ELR (cell line): ENCODE results near the gene CCN5.
A peak's percentile ranks its signal among the peaks of the same experiment; 100 is the strongest.
"Not testable (repeated sequence)": the region's sequence is repeated elsewhere in the genome, so short reads cannot be mapped to it uniquely, and the experiment has no call there.

ENCODE experiments used
- DNase-seq: peaks from one replicate; pipeline ENCODE4 v3.0.0-alpha.2; 2015; ENCODE audit warnings: low read depth

CCN5 gene, protein sequence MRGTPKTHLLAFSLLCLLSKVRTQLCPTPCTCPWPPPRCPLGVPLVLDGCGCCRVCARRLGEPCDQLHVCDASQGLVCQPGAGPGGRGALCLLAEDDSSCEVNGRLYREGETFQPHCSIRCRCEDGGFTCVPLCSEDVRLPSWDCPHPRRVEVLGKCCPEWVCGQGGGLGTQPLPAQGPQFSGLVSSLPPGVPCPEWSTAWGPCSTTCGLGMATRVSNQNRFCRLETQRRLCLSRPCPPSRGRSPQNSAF

DNA sequence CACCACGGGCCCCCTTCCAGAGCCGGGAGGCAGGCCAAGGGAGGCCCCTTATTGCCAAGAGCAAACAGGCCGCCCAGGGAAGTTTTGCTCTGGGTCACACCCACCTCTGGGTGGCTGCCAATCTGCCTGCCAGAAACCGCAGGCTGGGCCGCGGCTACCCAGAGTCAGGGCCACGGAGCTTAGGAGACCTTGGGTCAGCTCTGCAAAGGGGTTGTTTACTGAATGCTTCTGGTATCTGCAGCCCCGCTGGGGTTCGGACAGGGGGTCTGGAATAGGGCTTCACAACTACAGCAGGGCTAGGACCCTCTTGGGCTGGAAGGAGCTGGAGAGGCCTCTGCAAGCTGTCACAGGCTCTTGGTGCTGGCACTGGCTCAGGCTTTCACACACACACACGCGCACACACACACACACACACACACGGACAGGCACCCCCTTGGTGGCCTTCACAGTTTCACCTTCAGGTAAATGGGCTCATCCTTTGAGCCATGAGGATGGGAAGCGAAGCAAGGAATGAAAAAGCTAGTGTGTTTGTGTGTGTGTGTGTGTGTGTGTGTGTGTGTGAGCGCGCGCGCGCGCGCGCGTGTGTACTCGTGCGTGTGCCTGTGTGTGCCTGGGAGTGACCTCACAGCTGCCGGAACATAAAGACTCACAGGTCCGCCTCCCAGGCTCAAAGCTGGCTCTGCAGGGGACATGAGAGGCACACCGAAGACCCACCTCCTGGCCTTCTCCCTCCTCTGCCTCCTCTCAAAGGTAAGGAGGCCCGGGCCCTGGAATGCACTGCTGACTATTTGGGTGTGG is at the start of gene CCN5:
TSS of gene CCN5 (plus strand) at position 669 of the 798 bp plus-strand sequence. CDS start at position 691, 22 bp downstream.
- DNase-seq: peak; percentile 87

DNA sequence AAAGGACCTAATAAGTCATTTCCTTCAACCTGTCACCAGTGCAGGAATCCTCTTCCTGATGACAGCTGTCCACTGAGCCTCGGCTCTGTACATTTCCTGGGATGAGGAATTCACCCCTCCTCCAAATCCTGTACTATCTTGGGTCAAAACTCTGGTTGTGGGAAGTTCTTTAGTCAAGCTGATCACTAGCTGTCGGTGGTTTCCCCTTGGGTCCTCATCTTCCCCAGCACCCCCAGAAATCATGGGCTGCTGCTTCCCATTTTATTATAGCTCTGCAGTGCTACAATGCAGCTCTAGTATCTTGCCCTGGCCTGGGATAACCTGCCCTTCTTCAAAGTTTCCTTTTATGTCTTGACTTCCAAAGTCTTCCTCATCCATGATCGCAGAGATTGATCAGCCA is 49.1 kb upstream of the CCN5 start:
- DNase-seq: no peak

DNA sequence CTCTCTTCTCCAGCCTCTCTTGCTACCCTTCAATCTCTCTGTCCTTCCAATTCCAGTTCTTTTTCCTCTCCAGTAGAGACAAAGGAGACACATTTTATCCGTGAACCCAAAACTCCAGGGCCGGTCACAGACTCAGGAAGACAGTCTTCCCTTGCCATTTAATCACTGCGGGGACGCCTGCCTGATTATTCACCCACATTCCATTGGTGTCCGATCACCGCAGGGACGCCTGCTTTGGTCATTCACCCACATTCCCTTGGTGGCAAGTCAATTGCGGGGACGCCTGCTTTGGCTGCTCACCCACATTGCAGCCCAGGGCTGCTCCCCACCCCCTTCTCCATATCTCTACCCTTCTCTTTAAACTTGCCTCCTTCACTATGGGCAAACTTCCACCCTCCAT is 44.3 kb upstream of the CCN5 start:
- peak; percentile 89 for DNase-seq

DNA sequence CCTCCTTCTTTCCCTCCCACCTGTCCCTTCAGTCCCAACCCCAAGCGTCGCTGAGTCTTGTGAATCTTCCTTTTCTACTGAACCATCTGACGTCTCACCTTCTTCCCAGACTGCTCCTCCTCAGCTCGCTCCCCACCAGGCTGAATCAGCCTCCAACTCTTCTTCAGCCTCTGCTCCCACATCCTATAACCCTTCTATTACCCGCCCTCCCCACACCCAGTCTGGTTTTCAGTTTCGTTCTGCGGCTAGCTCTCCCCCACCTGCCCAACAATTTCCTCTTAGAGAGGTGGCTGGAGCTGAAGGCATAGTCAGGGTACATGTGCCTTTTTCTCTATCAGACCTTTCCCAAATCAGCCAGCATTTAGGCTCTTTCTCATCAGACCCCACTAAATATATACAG is 43.6 kb upstream of the CCN5 start:
- DNase-seq: not testable (repeated sequence)

DNA sequence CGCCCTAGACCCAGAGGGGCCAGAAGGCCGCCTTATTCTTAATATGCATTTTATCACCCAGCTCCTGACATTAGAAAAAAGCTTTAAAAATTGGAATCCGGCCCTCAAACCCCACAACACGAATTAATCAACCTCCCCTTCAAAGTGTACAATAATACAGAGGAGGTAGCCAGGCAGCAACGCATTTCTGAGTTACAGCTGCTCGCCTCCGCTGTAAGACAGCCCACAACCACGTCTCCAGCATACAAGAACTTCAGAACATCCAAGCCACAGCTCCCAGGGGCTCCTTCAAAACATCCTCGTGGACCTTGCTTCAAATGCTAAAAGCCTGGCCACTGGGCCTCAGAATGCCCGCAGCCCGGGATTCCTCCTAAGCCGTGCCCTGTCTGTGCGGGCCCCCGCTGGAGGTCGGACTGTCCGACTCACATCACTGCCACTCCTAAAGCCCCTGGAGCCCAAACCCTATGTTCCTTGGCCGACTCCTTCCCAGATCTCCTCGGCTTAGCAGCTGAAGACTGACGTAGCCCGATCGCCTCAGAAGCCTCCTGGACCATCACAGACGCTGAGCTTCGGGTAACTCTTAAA is 42.8 kb upstream of the CCN5 start:
- not testable (repeated sequence) for DNase-seq

DNA sequence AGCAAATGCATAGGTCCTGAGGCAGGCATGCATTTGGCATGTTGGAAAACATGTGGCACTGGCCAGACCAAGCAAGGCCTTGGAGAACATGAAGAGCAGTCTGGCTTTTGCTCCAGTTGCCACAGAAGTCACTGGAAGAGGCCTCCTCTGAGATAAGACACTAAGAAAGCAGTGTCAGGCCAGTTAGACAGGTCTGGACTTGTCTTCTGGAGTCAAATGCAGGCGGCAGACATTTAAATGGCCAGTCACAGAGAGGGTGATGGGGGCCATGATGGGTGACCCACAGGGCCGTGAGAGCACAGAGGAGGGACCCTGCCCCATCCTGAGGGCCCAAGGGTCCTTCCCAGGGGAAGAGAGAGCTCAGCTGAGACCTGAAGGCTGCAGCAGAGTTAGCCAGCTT is 36.9 kb upstream of the CCN5 start:
- no peak for DNase-seq

DNA sequence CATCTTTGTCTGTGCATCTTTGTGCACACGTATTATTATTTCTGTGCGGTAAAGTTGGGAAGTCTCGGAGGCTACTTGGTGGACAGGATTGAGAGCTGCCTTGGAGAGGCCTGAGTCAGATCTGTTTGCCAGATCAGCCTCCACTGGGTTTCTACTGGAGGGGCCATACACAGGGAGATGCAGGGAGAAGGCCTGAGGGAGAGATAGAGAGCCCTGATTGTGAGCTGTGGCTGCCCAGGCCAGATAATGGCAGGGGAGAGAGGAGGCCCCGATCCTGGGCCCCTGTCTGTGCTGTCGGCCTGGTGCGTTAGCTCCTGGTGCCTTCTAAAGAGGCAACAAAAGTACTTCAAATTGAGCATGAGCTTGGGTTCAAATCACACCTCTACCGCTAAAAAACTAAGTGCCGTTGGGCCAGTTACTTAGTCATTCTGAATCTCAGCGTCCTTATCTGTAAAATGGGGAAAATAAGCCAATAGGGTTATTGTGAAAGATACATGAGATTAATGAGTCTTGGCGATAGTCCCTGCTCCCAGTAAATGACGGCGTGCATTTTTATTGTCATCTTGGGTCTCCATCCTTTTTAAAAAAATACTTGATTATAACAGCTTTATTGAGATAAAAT is 36.1 kb upstream of the CCN5 start:
- DNase-seq: no peak

DNA sequence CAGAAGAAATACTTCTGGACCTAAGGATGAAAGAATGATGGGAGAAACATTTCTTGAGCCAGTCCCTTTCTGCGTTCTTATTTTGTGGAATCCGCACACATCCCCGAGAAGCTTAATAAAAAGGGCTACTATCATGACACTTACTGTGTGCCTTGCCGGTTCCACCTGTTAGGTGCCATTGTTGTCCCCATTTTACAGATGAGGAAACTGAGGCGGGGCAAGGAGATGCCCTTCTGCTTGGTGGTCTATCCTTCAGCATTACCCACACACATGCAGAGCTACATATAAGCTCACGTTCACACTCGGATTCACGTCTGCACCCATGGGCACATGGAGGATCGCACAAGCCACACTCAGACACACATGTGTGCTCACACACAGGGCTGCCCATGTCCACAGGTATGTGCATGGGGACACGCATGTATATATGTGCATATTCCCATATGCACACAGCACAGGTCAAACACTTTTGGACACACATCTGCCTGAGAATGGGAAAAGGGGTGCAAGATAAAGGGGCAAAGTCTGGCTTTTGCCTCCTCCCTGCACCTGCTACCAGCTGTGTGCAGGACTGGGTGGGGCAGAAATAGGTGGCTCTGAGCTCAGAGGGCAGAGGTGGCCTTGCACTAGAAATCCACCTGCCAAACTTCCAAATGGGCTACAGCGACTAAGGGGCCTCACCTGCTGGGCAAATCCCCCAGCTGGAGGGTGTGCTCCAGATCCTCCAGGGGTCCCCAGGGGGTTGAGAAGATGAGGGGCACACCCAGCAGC is 33.2 kb upstream of the CCN5 start:
- DNase-seq: no peak

DNA sequence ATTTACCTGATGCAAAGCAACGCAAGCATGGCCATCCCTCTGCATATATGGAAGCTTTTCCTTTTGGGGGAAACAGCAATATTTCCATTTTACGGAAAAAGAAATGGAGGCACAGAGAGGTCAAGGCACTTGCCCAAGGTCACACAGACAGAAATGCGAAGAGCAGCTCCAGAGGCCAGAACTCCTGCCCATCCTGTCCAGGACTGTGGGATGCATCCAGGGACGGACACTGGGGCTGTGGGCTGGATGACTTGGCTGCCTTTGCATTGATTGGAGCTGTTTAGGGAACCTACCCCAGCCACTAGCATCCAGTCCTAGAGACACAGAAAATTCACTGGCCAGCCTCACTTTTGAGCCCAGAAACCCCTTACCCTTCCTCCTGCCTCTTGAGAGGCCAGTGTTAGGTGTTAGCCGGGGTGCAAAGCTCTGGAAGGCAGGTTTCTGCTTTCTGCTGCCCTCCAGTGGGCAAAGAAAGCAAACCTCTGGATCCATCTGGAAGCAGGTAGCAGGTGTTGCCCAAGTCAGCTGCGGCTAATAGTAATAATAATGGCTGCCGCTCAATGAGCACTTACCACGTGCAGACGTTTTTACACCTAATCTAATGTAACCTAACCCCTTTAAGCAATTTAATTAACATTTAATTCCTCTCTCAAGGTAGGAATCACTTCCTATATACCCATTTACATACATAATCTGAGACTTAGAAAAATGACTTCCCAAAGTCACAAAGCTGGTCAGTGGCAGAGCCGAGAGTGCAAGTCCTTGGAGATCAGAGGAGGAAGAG is 31.7 kb upstream of the CCN5 start:
- DNase-seq: peak; percentile 74

DNA sequence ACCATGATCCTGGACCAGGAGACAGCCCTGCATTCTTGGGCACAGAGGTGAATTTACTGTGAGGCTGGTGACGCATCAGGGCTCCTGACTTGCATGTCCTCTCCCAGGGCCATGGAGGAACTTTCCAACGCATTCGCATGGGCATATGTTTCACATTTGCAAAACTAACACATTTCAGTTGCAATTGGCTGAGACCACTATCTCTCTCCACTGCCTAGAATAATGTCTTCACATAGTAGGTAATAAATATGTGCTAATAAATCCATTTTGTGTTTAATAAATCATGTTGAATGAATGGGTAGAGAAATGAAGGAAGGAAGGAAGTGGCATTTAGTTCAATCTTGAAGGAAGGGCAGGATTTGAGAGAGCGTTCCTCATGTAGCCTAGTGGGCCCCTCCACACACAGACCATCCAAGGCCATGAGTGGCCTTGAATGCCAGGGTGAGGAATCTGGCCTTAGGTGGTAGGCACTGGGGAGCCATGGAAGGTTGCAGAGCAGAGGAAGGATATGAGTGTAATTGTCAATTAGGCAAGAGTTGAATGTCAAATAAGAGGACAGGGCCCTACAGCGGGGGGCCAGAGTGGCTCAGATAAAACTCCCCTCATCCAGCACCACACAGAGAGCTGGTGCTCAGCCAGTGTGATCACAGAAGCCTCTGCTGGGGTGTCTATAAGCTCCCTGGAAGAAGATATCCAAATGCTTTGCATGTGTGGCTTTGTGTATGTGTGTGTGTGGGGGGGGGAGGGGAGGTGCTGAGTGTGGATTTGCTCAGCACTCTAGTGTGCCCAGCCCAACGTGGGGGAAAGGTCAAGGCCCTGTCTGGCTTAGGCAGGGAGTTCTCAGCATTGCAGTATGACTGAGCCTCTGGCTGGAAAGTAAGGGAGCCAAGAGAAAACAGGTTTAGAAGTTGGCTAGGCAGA is 30.9 kb upstream of the CCN5 start:
- DNase-seq: no peak

DNA sequence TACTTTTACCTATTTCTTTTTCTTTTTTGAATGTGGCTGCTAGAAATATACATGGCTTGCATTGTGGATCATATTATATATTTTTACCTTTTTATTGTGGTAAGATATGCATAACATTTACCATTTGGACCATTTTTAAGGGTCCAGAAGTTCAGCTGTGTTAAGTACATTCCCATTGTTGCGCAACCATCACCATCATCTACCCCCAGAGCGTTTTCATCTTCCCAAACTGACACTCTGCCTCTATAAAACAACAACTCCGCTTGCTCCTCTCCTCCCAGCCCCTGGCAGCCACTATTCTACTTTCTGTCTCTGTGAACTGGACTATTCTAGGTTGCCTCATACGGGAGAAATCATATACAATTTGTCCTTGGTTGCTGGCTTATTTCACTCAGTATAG is 28.2 kb upstream of the CCN5 start:
- DNase-seq: no peak

DNA sequence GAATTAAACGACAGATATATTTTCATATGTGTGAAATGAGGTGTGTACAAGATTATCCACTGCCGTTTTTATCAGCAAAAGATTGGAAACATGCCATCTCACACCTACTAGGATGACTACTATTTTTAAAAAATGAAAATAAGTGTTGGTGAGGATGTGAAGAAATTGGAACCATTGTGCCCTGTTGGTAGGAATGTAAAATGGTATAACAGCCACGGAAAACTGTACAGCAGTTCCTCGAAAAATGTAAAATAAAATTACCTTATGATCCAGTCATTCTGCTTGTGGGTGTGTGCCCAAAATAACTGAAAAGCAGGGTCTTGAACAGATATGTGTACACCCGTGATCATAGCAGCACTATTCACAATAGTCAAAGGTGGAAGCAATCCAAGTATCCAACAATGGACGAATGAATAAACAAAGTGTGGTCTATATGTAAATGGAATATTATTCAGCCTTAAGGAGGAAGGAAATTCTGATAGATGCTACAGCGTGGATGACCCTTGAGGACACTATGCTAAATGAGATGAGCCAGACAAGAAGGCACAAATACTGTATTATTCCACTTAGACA is 27.0 kb upstream of the CCN5 start:
- no peak for DNase-seq

DNA sequence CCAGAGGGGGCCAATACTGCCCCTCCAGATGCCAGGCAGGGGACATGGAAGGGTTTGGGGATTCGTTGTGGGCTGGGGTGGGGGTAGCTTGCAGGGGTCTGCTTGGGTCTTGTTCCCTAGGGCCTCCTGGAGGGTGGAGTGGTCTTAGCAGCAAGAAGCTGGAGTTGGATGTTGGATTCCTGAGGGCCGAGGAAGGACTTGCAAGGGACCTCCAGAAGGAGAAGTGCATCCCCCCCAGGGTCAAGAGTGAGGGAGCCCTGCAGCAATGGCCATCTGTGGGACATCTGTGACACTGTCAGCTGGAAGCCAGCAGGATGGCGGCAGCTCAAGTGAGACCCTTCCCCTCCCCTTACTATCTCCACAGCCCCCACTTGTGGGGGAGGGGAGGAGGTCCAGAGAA is 25.4 kb upstream of the CCN5 start:
- DNase-seq: no peak

DNA sequence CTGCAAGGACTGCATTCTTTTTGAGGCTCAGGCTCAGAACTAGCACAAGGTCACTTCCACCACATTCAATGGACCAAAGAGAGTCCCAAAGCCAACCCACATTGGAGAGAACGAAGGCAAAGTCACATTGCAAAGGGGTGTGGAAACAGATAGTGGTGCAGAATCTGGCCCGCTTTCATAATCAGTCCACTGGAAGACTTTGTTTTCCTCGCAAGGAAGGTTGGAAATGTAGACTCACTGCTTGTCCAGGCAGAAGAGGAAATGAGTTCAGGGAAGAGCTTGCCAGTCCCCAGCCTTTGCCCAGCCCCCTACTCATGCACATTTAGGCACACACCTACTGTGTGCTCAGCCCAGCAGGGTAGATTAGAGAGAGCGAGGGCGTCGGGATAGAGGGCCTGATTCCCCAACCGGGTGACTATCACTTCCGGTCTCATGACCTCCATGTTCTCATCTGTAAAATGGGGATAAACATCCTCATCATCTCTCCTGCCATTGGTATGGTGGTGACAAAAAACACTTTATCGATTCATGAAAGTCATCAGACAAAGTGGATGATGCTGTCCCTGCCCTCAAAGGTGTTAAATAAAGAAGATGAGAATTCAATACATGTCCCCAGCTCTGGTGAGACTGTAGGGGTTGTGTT is 24.3 kb upstream of the CCN5 start:
- no peak for DNase-seq

DNA sequence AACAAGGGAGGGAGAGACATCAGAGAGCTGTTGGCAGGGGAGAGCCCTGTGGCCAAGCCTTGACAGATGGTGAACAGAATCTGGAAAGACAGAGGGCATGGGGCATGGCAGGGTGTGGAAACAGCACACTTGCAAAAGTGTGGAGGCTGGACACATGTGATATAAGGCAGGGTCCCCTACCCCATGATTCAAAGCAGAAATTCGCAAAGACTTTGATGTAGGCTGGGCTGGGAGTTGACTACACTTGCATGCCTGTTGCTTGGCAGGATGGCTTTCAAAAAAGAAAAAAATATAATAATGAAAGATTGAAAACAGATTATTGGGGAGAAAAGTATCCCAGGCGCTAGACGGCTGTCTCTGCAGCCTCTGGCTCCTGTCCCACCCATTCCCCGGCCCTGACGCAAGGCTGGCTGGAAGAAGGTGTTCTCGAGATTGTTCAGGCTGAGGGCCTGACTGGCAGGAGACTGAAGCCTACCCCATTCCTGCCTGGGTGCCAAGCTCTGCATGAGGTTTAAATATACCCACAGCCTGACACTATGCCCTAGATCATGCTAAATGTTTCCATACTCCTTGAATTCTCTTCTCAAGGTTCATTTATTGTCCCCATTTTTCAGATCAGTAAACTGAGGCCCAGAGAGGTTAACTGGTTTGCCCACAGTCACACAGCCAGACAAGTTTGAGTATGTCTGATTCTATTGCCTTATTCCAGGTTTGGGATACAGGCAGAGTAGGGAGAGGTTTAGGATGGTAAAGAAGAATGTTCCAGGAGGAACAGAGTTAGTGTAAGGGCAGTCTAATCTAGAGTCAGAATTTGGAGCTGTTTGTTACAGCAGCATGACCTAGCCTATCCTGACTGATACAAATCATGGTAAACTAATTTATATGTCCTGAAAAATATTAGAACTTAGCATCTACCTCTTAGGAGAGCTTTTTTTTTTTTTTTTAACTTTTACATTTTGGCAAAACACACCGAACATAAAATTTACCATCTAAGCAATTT is 23.4 kb upstream of the CCN5 start:
- no peak for DNase-seq

DNA sequence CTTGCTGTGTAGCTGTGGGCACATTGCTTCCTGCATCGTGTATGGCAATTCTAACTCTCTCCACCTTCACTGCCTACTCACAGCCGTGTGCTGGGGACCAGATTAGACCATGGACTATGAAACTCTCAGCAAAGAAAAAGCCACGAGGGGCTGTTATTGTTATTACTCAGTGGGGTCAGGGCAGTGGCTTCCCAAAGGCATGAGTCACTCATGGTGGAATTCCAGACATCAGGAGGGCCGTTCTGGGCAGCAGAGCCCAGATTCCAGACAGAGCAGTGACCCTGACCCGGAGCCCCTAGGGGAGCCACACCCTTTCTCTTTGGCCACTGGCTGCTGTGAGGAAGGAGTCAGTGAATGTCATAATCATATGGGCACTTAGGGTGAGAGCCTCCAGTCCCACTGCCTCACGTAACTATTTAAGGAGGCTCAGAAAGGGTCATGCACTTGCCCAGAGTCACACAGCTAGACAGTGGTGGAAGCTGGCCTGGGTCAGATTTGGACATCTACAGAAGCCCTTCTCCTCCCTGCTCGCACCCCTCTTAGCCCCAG is 22.2 kb upstream of the CCN5 start:
- peak; percentile 100 for DNase-seq

DNA sequence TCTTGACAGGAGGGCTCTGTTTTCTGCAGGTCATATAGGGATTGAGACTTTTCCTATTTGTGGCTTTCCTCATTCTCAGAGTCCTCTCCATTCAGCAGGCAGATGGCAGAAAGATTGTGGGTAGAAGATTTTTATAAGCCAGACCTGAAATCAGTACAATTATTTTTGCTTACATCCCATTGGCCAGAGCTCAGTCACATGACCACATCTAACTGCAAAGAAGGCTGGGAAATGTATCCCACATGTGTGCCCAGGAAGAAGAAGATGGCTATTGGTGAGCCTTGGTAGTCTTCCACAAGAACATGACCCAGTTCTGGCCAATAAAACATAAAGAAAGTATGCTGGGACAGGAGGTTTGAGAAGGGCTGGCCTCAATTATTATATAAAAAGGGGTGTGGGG is 21.5 kb upstream of the CCN5 start:
- no peak for DNase-seq

DNA sequence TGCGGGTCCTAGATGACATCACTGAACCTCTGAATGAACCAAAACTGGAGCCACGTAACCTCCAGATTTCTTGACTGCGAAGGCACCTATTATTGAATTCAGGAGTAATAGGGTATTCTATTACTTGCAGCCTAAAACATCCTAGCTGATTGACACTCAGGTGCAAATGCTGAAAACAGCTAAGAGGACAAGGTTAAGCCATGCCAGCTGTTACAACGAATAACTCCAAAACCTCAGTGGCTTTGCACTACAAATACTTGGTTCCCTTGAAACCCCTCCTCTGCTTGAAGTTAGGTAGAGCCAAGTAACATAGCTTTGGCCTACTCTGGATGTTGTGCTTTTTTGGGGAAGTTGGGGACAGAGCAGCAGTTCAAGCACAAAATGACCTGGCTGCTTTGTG is 21.0 kb upstream of the CCN5 start:
- no peak for DNase-seq
